ENCODE data around the gene EPHB6.

EPHB6 gene

GRCh38 chr7:142882338-142882678, 27.4 kb downstream of the EPHB6 start:
- DNase-seq (ENCODE audit: low read depth) = no peak
- H3K4me3 ChIP-seq (ENCODE audit: low read depth, low read length) = no peak overlapping the region
- TF ChIP-seq, protein P1, sequence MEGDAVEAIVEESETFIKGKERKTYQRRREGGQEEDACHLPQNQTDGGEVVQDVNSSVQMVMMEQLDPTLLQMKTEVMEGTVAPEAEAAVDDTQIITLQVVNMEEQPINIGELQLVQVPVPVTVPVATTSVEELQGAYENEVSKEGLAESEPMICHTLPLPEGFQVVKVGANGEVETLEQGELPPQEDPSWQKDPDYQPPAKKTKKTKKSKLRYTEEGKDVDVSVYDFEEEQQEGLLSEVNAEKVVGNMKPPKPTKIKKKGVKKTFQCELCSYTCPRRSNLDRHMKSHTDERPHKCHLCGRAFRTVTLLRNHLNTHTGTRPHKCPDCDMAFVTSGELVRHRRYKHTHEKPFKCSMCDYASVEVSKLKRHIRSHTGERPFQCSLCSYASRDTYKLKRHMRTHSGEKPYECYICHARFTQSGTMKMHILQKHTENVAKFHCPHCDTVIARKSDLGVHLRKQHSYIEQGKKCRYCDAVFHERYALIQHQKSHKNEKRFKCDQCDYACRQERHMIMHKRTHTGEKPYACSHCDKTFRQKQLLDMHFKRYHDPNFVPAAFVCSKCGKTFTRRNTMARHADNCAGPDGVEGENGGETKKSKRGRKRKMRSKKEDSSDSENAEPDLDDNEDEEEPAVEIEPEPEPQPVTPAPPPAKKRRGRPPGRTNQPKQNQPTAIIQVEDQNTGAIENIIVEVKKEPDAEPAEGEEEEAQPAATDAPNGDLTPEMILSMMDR (IDR thresholded peaks at IDR 0.05; ENCODE audit: low read depth, low read length, missing control alignments) = no peak

DNA sequence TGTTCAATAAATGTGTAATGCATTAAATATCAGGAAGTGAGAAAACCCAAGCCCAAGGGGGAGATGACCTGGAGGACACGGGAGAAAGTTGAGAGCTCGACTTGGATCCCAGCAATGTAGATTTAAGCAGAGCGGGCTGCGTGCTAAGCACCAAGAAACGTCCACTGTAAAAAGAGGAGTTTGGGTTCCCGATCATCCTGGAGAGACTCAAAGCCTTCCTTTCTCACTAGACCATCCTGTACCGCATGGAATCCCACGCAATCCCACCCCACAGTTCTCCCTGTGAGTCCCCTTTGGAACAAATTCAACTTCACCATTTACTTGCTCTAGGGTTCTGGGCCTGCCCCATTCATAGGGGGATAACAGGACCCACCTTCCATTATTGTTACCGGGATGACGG, 28.3 kb downstream of the EPHB6 start:
- H3K4me3 ChIP-seq (ENCODE audit: low read depth, low read length) = no peak overlapping the region
- no peak for DNase-seq (ENCODE audit: low read depth)
- TF ChIP-seq, protein P1 (IDR thresholded peaks at IDR 0.05; ENCODE audit: low read depth, low read length, missing control alignments) = no peak

GRCh38 chr7:142883571-142884285, 28.9 kb downstream of the EPHB6 start:
- TF ChIP-seq, protein P1 (IDR thresholded peaks at IDR 0.05; ENCODE audit: low read depth, low read length, missing control alignments) = no peak
- H3K4me3 ChIP-seq (ENCODE audit: low read depth, low read length) = no peak overlapping the region
- DNase-seq (ENCODE audit: low read depth) = no peak

DNA sequence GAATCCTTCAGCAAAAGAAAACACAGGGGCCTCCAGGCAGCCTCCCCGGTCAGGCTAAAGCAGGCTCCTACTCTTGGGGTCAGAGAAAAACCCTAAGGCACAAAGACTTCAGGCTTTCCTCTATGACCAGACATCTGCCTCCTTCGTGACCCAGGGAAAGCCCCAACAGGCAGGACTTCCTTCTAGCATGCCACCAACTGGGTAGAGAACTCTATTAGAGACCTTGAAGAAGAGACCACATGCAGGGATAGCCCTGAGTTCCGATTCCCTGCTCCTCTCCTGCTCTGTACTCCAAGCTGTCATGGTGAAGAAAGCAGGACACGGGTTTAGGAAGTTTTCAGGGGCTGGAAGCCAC, 29.4 kb downstream of the EPHB6 start:
- TF ChIP-seq, protein P1 (IDR thresholded peaks at IDR 0.05; ENCODE audit: low read depth, low read length, missing control alignments) = no peak
- DNase-seq (ENCODE audit: low read depth) = no peak

GRCh38 chr7:142885311-142886230, 30.7 kb downstream of the EPHB6 start, which contains the start of gene TRPV6:
Gene TRPV6, minus strand, starts transcription at chr7:142885745.
- TF ChIP-seq, protein P1 (IDR thresholded peaks at IDR 0.05; ENCODE audit: low read depth, low read length, missing control alignments) = no peak
- H3K4me3 ChIP-seq (ENCODE audit: low read depth, low read length) = no peak within 1 kb of the TSS
- no peak for DNase-seq (ENCODE audit: low read depth)

More for the DNA sequence above, 29.4 kb downstream of the EPHB6 start:
- no peak overlapping the region for H3K4me3 ChIP-seq (ENCODE audit: low read depth, low read length)

DNA sequence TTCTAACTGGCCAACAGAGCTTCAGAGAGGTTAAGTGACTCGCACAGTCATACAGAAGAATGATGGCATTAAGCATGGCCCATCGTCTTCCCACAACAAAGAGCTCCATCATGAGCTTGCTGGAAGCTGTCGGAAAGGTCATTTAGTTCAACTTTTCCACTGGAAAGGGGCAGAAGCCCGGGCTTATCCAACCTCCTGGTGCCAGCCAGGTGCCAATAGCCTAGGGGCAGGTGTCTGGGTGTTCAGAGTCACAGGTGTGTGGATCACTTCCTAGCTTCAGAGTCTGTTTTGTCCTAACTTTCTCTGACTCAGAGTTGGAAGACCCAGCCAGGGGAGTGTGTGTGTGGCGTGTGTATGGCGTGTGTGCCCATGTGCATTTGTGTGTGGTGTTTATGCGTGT, 32.0 kb downstream of the EPHB6 start:
- H3K4me3 ChIP-seq (ENCODE audit: low read depth, low read length) = no peak overlapping the region

More for the DNA sequence above, 32.0 kb downstream of the EPHB6 start:
- no peak for DNase-seq (ENCODE audit: low read depth)
- TF ChIP-seq, protein P1 (IDR thresholded peaks at IDR 0.05; ENCODE audit: low read depth, low read length, missing control alignments) = no peak

All from GM12864 (cell line).